Stimulated activated CD8-positive, alpha-beta memory T cell treated with anti-CD3 and anti-CD28 coated beads, Interleukin-7, amount 100 ng/mL, for 24 hours (primary cell): ENCODE measurements around the gene PROKR1.
A peak's percentile ranks its signal among the peaks of the same experiment; 100 is the strongest.
"Not testable (repeated sequence)": the region's sequence is repeated elsewhere in the genome, so short reads cannot be mapped to it uniquely, and the experiment has no call there.

Experiments
- DNase-seq: peaks from one replicate; pipeline ENCODE4 v3.0.0-alpha.2; 2020; ENCODE audit warnings: low read depth

PROKR1 gene

DNA sequence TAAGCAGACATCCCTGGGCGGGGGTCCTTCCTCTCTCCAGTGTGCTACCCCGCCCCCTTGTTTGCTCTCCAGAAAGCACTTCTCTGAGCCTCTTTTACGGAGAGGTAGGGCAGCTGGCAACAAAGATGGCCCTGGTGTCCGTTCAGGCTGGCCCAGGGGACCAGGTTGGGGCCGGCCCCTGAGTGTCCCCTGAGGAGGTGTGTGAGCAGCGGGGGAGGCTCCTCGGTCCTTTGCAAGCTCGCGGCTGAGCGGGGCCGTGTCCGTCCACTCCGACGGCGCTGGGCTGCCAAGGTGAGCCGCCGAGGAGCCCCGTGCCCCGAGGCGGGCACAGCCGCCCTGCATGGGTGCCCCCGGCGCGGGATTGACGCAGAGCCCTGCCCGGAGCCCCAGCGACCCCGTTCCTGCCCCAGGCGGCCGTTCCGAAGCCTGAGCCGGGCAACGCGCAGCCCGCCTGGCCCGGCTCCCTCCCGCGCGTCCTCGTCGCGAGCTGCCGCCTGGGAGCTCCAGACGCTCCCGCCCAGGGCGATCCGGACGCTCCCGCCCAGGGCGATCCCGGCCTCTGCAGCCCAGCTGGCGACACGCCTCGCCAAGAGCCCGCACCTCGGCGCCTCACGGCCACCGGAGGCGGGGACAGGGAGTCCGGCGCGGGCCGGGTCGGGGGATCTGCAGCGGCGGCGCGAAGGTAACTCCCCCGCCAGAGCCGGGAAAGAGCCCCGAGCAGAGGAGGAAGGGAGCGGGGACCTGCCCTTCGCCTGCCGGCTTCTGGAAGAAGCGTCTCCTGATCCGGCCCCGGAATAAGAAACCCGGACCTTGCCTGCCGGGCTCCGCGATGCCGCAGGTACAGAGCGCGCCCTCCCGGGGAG is at the start of gene PROKR1:
Gene PROKR1 (plus strand): TSS at position 569 of the 863 bp plus-strand sequence. CDS start 2,243 bp downstream, outside the sequence.
- DNase-seq: no peak

DNA sequence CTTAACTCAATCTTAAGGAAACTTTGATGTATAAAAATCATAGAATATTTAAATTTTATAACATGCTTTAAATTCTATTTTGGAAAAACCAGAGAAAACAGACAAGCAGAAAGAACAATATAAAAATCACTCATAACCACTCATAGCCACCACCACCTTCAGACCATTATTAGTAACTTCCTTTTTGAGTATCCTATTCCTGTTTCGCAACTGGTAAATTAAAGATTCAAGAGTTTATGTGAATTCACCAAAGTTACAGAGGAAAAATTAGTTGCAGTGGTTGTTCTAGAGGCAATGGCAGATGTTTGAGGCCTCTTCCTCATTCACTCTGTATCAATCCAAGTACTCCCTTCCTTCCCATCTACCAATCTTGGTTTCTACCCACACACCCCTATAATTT is 49.3 kb upstream of the PROKR1 start:
- no peak for DNase-seq

DNA sequence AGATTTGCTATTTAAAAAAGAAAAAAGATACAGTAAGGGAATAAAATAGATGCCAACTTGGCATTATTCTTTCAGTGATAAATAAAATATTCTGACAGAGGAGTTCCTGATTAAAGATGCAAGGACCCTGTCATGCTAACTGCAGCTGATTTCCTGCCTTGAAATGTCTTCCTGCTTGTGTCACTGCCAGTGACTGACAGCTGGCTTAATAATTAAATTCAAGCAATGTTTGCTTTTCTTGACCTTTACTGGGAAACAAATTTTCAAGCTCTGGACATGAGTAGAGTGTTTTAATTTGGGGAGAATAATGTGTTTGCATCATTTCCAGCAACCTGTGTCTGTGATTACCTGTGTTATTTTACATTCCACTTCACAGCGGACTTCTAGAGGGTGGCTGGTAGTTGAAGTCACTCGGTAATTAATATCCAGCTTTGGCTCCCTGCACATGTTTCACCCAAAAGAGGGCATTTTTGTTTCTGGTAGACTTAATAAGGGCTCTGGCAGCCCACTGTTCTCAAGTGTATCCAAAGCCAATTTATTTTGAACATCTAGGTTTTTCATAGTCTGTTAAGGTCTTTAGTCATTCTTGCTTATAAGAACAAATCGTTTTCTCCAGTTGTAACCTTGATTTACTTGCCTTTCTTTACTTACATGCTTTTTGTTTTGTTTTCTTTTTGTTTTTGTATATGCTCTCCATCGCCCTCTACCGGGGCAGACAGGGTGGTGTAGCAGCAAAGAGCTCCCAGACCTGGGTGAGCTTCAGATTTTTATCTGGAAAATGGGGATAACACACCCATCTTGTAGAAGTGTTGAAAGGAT is 48.5 kb upstream of the PROKR1 start:
- peak; percentile 5 for DNase-seq

DNA sequence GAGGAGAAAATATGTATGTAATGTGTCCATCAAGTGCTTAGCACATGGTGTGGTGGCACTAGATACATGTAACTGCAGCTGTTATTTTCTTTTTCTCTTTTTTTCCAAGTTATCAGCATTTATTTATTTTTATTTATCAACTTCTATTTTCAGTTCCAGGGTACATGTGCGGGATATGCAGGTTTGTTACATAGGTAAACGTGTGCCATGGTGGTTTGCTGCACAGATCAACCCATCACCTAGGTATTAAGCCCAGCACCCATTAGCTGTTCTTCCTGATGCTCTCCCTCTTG is 47.9 kb upstream of the PROKR1 start:
- not testable (repeated sequence) for DNase-seq

DNA sequence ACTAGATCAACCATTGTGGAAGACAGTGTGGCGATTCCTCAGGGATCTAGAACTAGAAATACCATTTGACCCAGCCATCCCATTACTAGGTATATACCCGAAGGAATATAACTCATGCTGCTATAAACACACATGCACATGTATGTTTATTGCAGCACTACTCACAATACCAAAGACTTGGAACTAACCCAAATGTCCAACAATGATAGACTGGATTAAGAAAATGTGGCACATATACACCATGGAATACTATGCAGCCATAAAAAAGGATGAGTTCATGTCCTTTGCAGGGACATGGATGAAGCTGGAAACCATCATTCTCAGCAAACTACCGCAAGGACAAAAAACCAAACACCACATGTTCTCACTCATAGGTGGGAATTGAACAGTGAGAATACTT is 42.9 kb upstream of the PROKR1 start:
- not testable (repeated sequence) for DNase-seq

DNA sequence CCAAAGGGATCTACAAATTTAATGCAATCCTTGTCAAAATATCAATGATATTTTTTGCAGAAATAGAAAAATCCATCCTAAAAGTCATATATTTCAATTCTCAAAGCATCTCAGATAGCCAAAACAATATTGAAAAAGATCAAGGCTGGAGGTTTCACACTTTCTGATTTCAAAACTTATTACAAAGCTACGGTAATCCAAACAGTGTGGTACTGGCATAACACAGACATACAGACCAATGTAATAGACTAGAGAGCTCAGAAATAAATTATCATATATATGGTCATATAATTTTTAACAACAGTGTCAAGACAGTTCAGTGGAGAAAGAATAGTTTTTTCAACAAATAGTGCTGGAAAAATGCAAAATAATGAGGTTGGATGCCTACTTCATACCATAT is 40.3 kb upstream of the PROKR1 start:
- no peak for DNase-seq

DNA sequence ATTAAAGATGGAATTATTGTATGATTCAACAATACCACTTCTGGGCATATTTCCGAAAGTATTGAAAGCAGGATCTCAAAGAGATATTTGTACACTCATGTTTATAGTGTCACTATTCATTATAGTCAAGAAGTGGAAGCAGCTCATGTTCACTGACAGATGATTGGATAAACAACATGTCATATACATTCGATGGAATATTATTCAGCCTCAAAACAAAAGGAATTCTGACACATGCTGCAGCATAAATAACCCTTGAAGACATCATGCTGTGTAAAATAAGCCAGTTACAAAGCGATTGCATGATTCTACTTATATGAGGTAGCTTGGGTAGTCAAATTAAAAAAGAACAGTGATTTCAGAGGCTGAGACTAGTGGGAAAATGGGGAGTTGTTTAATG is 39.3 kb upstream of the PROKR1 start:
- DNase-seq: no peak

DNA sequence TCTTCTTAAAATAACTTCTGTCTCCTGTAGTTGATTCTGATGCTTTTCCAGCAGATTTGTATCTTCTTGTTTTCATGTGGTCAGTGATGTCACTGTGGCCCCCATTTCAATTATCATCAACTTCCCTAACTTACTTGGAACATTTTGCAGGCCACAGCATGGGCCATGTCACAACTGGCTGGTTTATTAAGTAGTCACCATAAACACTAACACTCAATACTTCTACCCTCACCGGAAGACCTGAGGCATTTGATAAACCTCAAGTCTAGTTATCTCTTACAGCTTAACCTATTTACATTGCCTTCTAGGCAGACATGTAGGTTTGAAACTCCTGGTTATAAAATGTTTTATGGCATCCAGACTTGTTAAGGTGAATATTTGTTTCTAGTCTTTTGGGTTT is 37.4 kb upstream of the PROKR1 start:
- no peak for DNase-seq

DNA sequence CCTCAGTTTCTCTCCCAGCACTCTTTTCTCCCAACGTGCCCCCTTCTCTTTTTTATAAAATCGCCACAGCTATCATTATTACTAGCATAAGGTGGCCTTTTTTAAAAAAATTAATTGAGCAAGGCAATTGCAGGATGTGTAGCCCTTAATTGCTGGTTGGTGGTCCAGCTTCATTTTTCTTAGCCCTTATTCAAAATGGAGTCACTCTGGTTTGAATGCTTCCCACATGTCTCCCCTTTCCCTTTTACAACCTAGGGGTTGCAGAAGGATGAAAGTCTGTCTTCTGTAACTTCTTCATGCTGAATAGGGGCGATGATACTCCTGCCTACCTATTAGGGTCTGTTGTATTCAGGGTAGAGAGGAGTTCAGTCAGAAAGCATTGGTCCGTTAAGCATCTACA is 36.6 kb upstream of the PROKR1 start:
- DNase-seq: no peak

DNA sequence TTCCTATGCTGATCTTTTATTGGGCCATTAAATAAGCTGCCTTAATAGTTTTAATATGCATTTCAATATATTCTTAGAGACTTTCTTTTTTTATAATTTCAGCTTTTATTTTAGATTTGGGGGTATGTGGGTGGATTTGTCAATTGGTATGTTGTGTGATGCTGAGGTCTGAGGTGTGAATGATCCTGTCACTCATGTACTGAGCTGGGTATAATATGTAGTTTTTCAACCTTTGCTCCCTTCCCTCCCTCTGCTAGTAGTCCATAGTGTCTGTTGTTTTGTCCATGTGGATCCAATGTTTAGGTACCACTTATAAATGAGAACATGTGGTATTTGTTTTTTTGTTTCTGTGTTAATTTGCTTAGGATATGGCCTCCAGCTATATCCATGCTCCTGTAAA is 35.5 kb upstream of the PROKR1 start:
- DNase-seq: no peak

DNA sequence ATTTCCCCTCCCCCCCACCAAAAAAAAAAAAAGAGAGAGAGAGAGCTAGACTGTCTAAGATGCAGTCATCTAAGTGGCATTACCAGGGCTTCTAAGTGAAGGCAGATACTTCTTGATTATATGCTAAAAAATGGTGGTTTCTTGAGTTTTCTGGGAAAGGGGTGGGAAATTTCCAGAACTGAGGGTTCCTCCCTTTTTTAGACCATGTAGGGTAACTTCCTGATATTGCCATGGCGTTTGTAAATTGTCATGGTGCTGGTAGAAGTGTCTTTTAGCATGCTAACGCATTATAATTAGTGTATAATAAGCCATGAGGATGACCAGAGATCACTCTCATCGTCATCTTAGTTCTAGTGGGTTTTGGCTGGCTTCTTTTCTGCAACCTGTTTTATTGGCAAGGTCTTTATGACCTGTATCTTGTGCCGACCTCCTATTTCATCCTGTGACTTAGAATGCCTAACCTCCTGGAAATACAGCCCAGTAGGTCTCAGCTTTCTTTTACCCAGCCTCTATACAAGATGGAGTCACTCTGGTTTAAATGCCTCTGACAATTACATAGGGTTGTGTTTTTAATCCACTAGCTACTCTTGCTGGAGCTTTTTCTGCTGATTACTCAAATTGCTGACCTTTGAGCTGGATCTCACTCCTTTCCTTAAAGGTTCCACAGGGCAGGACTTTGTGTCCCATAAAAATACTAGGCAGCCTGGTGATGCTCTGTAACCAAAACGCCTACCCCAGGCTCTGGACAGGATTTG is 30.4 kb upstream of the PROKR1 start:
- DNase-seq: no peak

DNA sequence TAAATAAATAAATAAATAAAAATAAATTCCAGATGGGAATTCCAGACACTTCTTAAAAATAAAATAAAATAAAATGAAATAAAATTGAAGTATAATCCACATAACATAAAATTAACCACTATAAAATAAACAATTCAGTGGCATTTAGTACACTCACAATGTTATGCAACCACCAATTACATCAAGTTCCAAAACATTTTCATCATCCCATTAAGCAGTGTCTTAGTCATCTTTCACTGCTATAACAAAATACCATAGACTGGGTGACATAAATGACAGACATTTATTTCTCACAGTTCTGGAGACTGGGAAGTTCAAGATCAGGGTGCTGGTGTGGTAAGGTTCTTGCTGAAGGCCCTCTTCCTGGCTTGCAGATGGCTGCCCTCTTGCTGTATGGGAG is 22.6 kb upstream of the PROKR1 start:
- DNase-seq: no peak

DNA sequence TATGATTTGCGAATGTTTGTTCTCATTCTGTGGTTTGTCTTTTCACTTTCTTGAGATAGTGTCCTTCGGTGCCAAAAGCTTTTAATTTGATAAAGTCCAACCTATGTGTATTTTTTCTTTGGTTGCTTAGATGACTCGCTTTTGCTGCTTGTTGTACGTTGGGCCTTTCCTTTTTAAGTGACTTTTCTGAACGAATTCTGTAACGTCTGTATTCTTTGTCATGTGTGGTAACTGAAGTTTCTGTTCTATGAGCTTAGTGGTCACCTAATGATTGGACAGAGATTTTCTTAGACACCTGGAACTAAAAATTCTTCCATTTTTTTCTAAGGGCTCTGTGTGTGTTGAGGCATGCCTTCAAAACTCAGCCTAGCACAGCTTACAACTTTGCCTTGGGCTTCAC is 19.6 kb upstream of the PROKR1 start:
- DNase-seq: no peak

DNA sequence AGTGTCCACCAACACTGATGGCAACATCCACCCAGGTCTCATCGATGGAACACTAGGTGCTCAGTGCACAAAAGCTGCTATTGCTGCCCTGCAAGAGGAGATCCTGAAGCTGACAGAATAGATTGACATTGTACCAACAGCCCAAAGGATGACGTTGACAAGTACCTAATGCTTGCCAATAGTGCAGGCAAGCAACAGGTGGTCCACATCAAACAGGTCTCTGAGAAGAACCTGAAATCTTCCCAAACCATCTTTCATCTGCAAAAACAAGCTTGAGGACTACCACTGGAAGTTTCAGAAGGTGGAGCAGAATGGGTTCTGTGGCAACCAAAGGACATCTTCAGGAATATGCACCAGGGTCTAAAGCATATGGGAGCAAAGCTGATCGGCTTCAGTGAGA is 15.8 kb upstream of the PROKR1 start:
- no peak for DNase-seq

DNA sequence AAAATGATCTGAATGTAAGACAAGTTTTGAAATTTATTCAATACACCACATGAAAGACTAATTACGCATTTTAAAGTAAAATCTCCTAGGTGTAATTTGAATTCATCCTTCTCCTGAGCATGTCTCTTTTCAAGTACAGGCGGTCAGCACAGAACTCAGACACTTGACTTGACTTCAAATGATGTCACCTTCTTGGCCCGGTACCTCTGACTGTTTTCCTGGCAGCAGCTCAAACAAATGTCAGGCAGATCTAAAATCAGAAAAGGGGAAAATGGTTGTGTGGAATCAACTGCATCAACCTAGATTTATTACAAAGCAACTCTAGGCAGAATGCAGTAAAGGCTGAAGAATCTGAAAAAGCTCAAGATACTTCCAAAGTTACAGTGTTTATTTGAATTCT is 11.4 kb upstream of the PROKR1 start:
- no peak for DNase-seq

DNA sequence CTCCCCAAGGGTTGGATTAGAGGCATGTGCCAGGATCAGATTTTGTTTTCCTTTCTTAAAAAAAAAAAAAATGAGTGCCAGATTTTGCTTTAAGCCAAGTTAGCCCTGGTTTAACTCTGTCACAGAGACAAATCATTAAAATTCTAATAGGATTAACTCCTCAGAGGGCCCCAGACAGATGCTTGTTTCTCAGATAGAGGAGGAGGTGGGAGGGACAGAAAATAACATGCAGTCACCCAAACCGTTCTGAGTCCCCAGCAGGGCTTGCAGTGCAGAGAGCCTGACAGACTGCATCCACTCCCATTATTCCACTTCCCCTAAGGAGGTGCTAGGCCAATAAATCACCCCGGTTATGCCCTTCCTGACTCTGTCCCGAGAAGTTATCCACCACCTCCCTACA is 6.3 kb upstream of the PROKR1 start:
- no peak for DNase-seq

DNA sequence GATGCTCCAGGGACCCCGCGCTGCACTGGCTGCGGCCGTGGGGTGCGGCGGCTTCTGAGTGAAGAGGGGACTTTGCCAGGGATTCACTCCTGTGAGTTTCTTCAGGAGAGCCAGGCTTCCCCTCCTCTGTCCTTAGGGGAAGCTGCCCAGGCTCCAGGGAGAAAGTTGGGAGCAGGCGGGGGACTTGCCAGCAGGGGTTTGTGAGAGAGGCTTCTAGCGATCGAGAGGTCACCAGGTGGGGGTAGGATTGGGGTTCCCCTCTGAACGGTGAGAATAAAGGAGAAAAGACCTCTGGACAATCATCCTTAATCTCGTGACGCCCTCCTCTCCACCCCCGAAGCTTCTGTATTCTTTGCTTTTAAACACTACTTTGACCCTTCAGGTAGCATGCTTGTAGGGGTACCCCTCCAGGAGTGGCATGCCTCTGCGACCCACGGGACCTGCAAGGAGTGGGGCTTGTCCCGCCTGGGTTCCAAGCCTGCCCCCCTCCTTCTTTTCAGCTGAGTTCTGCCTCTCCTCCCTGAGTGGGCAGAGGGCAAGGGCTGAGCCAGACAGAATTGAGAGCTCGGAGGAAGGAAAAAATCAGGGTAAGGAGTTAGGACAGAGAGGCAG is 601 bp downstream of the PROKR1 start:
- no peak for DNase-seq

DNA sequence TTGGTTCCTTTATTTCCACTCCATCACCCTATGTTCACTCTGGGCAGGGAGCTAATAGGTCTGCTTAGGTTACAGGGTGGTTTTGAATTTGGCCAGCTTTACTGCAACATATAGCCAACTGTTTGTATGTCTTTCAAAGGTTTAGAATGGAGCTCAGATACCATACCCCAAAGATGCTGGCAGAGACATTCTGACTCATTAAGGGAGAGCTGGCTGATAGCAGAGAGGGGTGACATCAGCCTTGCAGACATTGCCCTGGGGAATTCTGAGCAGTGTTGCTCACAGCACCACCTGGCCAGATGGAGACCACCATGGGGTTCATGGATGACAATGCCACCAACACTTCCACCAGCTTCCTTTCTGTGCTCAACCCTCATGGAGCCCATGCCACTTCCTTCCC is 2.1 kb downstream of the PROKR1 start:
- DNase-seq: no peak

DNA sequence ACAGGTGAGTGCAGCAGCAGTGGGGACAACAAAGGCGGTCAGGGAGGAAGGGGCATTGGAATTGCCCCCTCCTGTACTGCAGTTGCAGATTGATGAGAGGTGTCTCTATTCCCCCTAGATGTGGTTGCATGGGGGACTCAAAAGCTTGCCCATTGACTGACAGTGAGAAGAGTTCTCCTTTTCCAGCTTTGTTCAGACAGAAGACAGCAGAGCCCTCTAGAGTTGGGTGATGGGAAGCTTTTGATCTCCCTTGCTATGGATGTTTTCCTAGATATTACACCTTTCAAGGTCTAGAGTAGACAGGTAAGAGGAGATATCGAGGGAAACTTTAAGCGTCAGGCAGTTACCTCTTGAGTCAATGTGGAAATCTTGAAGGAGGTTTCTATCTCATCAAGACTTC is 2.9 kb downstream of the PROKR1 start:
- DNase-seq: no peak

DNA sequence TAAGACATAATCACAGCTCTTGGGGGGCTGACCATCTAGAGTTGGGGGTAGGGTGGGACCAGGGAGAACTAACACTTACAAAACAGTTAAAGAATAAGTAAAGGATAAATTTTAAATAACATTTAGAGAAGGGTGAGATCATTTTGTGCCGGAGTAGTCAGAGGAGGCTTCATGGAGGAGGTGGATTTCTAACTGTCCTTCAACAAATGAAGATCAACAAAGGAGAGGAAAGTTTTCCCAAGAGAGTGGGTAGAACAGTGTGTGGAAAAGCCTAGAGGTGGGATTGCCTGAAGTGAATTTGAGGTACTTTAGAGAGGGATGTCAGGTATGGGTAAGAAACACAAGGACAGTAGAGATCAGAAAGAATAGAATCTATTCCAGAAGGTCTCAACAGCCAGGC is 7.3 kb downstream of the PROKR1 start:
- no peak for DNase-seq

DNA sequence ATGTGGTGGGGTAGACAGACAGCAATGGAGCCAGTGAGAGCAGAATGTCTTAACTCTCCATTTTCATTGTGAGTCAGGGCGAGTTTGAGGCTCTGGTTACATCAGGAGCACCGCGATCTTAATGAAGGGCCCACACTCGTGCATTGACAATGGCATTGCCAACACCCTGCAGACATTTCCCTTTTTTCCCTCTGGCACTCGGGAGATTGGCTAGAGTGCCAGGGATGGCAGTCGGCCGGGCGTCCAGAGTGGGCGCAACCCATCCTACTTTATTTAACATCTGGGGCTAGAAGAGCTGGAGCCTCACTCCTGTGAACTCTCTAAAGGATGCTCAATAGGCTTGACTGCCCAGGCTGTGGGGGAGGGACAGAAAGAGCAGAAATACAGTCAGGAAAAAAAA is 9.7 kb downstream of the PROKR1 start:
- no peak for DNase-seq

DNA sequence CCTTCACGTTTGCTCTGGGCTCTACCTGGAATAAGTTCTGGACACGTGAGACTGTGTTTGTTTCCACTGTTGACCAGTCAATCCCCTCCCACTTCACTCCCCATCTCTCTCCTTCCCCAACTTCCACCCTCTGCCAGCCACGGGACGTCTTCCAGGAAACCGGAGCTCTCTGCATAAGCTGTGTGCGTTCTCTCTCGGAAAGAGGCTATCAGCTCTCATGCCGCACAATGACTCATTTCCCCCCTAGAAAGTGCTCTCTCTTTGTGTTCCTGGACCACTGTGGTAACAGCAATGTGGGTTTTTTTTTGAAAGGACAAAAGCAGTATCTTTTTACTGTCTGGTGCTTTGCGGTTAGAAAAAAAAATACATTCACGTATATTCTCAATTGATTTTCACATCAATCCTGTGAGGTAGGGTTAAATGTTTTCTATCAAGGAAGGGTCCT is 10.2 kb downstream of the PROKR1 start:
- no peak for DNase-seq
